ENCODE data around the gene CYLC2.

Gene CYLC2

GRCh38 chr9:103041961-103042360 is 46.8 kb downstream of the CYLC2 start:
- H3K4me3 ChIP-seq (ENCODE audit: low read length) = no peak overlapping the region
- TF ChIP-seq, protein P1, sequence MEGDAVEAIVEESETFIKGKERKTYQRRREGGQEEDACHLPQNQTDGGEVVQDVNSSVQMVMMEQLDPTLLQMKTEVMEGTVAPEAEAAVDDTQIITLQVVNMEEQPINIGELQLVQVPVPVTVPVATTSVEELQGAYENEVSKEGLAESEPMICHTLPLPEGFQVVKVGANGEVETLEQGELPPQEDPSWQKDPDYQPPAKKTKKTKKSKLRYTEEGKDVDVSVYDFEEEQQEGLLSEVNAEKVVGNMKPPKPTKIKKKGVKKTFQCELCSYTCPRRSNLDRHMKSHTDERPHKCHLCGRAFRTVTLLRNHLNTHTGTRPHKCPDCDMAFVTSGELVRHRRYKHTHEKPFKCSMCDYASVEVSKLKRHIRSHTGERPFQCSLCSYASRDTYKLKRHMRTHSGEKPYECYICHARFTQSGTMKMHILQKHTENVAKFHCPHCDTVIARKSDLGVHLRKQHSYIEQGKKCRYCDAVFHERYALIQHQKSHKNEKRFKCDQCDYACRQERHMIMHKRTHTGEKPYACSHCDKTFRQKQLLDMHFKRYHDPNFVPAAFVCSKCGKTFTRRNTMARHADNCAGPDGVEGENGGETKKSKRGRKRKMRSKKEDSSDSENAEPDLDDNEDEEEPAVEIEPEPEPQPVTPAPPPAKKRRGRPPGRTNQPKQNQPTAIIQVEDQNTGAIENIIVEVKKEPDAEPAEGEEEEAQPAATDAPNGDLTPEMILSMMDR (conservative IDR thresholded peaks at IDR 0.05; ENCODE audit: low read length) = no peak
- DNase-seq (ENCODE audit: low read depth) = no peak
